Endodermal cell (in vitro differentiated cells): ENCODE data around the gene ST6GALNAC1. TPM values are rescaled to one million over a fixed set of nuclear protein-coding genes. Genes with fewer than 3 reads are reported as not detected.

Source experiments
- DNase-seq: peaks from one replicate; pipeline ENCODE4 v3.0.0-alpha.2; 2017
- H3K27ac ChIP-seq: 2 replicates; pipeline ENCODE4 v1.5.1; 2013; ENCODE audit warnings: mild to moderate bottlenecking, low read depth, low read length, moderate library complexity
- H3K27me3 ChIP-seq: 2 replicates; pipeline ENCODE4 v1.6.1; 2013; ENCODE audit warnings: mild to moderate bottlenecking, low read length, moderate library complexity; ENCODE audit not compliant: insufficient read depth, control insufficient read depth, poor library complexity, severe bottlenecking
- H3K36me3 ChIP-seq: 2 replicates; pipeline ENCODE4 v1.7.0; 2013; ENCODE audit warnings: mild to moderate bottlenecking, low read length, moderate library complexity; ENCODE audit not compliant: control insufficient read depth, insufficient read depth
- H3K4me1 ChIP-seq: one replicate; pipeline ENCODE4 v1.7.0; 2013; ENCODE audit warnings: low read length; ENCODE audit not compliant: control insufficient read depth, insufficient read depth
- H3K4me3 ChIP-seq: 2 replicates; pipeline ENCODE4 v1.5.1; 2013; ENCODE audit warnings: mild to moderate bottlenecking, low read length, moderate library complexity
- H3K9ac ChIP-seq: 2 replicates; pipeline ENCODE4 v1.6.1; 2013; ENCODE audit warnings: mild to moderate bottlenecking, low read length, moderate library complexity; ENCODE audit not compliant: poor library complexity, severe bottlenecking; ENCODE audit errors: extremely low read depth
- H3K9me3 ChIP-seq: 2 replicates; pipeline ENCODE4 v1.6.1; 2013; ENCODE audit warnings: mild to moderate bottlenecking, low read length, moderate library complexity; ENCODE audit not compliant: control insufficient read depth
- H3K27ac Mint-ChIP-seq: 2 replicates; pipeline ENCODE4 v1.8.0; 2020; ENCODE audit warnings: mixed read lengths
- H3K27me3 Mint-ChIP-seq: 2 replicates; pipeline ENCODE4 v1.8.0; 2021; ENCODE audit warnings: mild to moderate bottlenecking, mixed read lengths; ENCODE audit not compliant: insufficient read depth
- H3K36me3 Mint-ChIP-seq: 2 replicates; pipeline ENCODE4 v1.8.0; 2020; ENCODE audit warnings: low read depth, mixed read lengths
- H3K4me1 Mint-ChIP-seq: 2 replicates; pipeline ENCODE4 v1.8.0; 2020; ENCODE audit warnings: mixed read lengths
- H3K4me3 Mint-ChIP-seq: 2 replicates; pipeline ENCODE4 v1.8.0; 2020; ENCODE audit warnings: mild to moderate bottlenecking, moderate library complexity, mixed read lengths
- H3K9me3 Mint-ChIP-seq: 2 replicates; pipeline ENCODE4 v1.8.0; 2020; ENCODE audit warnings: mild to moderate bottlenecking, mixed read lengths
- CTCF ChIP-seq: fragments of 200-600 bp; sonication (generic); conservative IDR thresholded peaks from 2 replicates; pipeline ENCODE4 v1.5.0; 2021; ENCODE audit warnings: antibody characterized with exemption, mild to moderate bottlenecking
- WGBS, 2 experiments: methylation state at CpG; one replicate each; pipeline versions ENCODE4 v1.1.5 to v1.1.7; 2013; ENCODE audit warnings: missing lambda C conversion rate in 2 of 2, mixed read lengths in 1 of 2; ENCODE audit not compliant: insufficient coverage in 1 of 2, insufficient read length in 1 of 2; 5-methylcytosine and 5-hydroxymethylcytosine counted together
- long read RNA-seq, 4 experiments: library from polyadenylated mRNA in 2 of 4; library from RNA in 1 of 4; library from capped mRNA in 1 of 4; stranded (forward) in 3 of 4; unstranded in 1 of 4; transcript quantifications; one replicate each; pipeline ENCODE4 v2.0.0, GENCODE V29; 2020 to 2021; ENCODE audit warnings: inconsistent platforms in 1 of 4
- polyA plus RNA-seq, 2 experiments: library from polyadenylated mRNA; stranded (reverse); fragments of 50-300 nt; gene quantifications; one replicate each; pipeline ENCODE4 v1.2.3, GENCODE V29; 2013
- total RNA-seq, 2 donors: library from RNA; stranded (reverse); fragmentation: NEBNext Ultra II Directional in 1 of 2; extraction: Animal tissue kit (Norgen Biotek cat#: 25700) in 1 of 2; gene quantifications; 2 replicates in 1 of 2; 3 replicates in 1 of 2; pipeline ENCODE4 v1.2.1, GENCODE V29; 2021

ST6GALNAC1 gene
- not detected for total RNA-seq
- polyA plus RNA-seq (2013, experiment 1 of 2): 0.39 TPM
- polyA plus RNA-seq (2013, experiment 2 of 2): not detected
- long read RNA-seq, experiment 1: 0 reads
- long read RNA-seq, experiment 2, partial matches to known transcripts: 1 of 2 reads
- long read RNA-seq, experiment 2, other reads (novel, unspliced or antisense): 0 of 2 reads
- long read RNA-seq, experiment 3, partial matches to known transcripts: 1 of 1 reads
- long read RNA-seq, experiment 3, other reads (novel, unspliced or antisense): 0 of 1 reads
- long read RNA-seq, experiment 4: 0 reads

- H3K9ac ChIP-seq: no peak within 1 kb of the TSS
- Mint-ChIP-seq H3K27ac (no peak within 1 kb of the TSS), H3K36me3 (no peaks in the 10 kb centered on the region), H3K9me3 (no peaks in the 10 kb centered on the region), H3K4me1 (peaks cover 17% of the 10 kb centered on the region), H3K4me3 (no peak within 1 kb of the TSS), H3K27me3 (peaks cover 9% of the 10 kb centered on the region)
- H3K9me3 ChIP-seq: no peaks in the 10 kb centered on the region
- no peaks in the 10 kb centered on the region for H3K36me3 ChIP-seq
- no peak within 1 kb of the TSS for H3K27ac ChIP-seq
- H3K4me1 ChIP-seq: peaks cover 7% of the 10 kb centered on the region
- no peak for DNase-seq
- no peak for TF ChIP-seq CTCF
- WGBS, 2 experiments: 80 to 92% methylated on average over 5 to 7 of the region's 7 CpGs
- H3K27me3 ChIP-seq: no peaks in the 10 kb centered on the region
- H3K4me3 ChIP-seq: no peak within 1 kb of the TSS
Measured at GRCh38 chr17:76643553-76644148, at the start of gene ST6GALNAC1. TSS of gene ST6GALNAC1 (minus strand) at chr17:76643757. CDS start at chr17:76643638, 119 bp downstream.

GRCh38 chr17:76691379-76692191, 48.0 kb upstream of the ST6GALNAC1 start:
- peaks cover 5% of the 10 kb centered on the region for H3K4me1 Mint-ChIP-seq
- Histone ChIP-seq H3K36me3 (no peaks in the 10 kb centered on the region), H3K9me3 (no peaks in the 10 kb centered on the region), H3K9ac (no peak overlapping the region), H3K4me1 (no peaks in the 10 kb centered on the region), H3K4me3 (no peak overlapping the region), H3K27ac (no peak overlapping the region), H3K27me3 (no peaks in the 10 kb centered on the region)
- H3K27ac Mint-ChIP-seq: no peak overlapping the region
- no peak overlapping the region for H3K4me3 Mint-ChIP-seq
- no peaks in the 10 kb centered on the region for H3K27me3 Mint-ChIP-seq
- 95 to 97% methylated on average over 9 to 14 of the region's 14 CpGs for WGBS, 2 experiments
- TF ChIP-seq CTCF: no peak
- DNase-seq: peak; percentile 38
- peaks cover 7% of the 10 kb centered on the region for H3K36me3 Mint-ChIP-seq
- no peaks in the 10 kb centered on the region for H3K9me3 Mint-ChIP-seq

- Histone ChIP-seq H3K4me3 (no peak overlapping the region), H3K36me3 (no peaks in the 10 kb centered on the region), H3K27ac (no peak overlapping the region), H3K9ac (no peak overlapping the region), H3K27me3 (no peaks in the 10 kb centered on the region), H3K9me3 (no peaks in the 10 kb centered on the region), H3K4me1 (no peaks in the 10 kb centered on the region)
- TF ChIP-seq CTCF: no peak
- no peaks in the 10 kb centered on the region for H3K27me3 Mint-ChIP-seq
- no peak for DNase-seq
- peaks cover 5% of the 10 kb centered on the region for H3K4me1 Mint-ChIP-seq
- no peak overlapping the region for H3K4me3 Mint-ChIP-seq
- no peak overlapping the region for H3K27ac Mint-ChIP-seq
- peaks cover 7% of the 10 kb centered on the region for H3K36me3 Mint-ChIP-seq
- 91 to 94% methylated on average over 9 to 13 of the region's 13 CpGs for WGBS, 2 experiments
- H3K9me3 Mint-ChIP-seq: no peaks in the 10 kb centered on the region
Measured at GRCh38 chr17:76690596-76691280, 47.2 kb upstream of the ST6GALNAC1 start.
